SW480 (cell line): ENCODE results near the gene GTF2E1.

Experiments
- DNase-seq: peaks from one replicate; pipeline ENCODE4 v3.0.0-alpha.2; 2016; ENCODE audit warnings: low spot score

The GTF2E1 gene

DNA sequence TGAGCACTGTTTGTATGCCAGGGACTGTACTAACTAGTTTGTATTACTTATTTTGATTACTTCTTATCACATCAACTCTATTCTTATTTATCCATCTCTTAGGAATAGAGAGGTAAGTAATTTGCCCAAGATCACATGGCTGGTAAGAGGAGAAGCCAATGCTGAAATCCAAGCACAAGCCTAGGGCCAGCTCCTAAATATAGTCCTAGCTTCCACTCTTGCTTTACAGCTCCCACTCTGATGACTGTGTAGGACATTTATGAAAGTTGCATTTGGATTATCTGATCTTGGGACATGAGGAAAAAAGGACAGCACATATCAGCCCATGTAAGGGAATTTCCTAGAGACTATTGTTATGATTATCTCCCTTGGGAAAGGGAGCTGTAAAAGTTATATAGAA lies 58.1 kb downstream of the GTF2E1 start:
- DNase-seq = no peak

- DNase-seq = no peak
These were observed 58.9 kb downstream of the GTF2E1 start for GRCh38 chr3:120801484-120801883.

- DNase-seq = no peak
These were observed 60.4 kb downstream of the GTF2E1 start for GRCh38 chr3:120802916-120803315.

GRCh38 chr3:120816728-120817127 lies 74.2 kb downstream of the GTF2E1 start:
- DNase-seq = no peak

GRCh38 chr3:120820748-120821147 lies 78.2 kb downstream of the GTF2E1 start:
- no peak for DNase-seq

DNA sequence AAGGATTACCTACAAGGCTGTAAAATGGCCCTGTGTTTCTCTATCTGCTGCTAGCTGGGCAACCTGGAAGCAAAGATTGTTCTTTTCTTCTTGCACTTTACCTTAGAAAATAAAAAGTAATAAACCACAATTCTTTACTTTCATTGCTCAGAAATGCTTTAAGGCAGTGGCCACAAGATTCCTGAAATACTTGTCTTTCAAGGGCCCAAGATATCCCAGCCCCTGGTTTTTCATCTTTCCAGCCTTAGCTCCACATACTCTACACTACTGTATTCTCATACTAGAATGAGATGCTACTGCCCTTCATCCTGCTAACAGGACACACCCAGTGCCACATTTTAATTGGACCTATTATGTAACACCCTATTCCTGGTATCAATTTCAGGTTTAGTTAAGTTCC lies 78.9 kb downstream of the GTF2E1 start:
- no peak for DNase-seq

DNA sequence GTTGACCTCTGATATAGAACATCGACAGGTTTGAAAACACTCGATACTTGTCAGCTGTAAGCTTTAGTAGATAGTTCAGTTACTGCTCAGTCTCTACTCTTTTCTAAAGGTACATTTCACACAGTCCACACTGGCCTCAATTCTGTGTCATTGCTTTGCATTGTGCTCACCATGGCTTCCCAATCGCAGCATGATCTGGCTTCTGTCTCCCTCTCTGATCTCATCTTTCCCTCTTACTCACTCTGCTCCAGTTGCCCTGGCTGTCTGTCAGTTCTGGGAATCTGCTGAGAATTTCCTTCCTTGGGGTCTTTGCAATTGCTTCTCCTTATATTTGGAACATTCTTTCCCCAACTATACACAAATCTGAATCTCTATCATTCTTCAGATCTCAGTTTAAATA lies 80.6 kb downstream of the GTF2E1 start:
- no peak for DNase-seq

DNA sequence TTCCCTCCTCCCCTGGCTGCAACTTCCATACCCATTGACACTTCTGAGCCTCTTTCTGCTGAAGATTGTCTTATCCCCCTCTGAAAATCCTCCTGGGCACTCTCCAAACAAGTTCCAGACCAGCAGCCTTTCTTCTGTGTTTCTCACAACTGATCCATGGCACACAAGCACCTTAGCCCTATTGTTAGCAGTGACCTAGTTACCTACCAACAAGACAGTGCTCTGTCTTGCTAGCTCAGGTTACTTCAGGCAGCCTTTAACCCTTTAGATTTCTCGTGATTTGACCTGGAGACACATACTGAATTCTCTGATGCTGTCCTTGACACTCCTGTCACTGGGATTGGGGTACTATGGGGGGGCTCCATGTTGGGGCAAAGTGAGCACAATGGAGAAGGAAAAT lies 82.1 kb downstream of the GTF2E1 start:
- DNase-seq = no peak

DNA sequence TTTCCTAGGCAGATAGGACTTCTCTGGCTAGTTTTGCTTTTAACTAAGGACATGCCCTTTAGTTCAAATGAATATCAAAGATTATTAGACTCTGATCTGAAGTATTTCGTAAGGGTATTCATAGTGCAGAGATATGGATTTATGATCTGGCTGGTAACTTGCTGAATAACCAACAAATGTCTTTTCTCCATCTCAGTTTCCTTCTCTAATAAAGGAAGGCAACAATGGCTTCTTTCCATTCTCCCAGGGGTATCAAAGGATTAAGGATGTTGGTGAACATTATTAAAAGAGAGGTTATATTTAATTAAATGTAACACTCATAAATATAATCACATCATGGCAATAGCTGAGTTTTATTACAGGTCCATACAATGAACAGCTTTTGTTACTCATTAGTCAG lies 86.3 kb downstream of the GTF2E1 start:
- DNase-seq = no peak

DNA sequence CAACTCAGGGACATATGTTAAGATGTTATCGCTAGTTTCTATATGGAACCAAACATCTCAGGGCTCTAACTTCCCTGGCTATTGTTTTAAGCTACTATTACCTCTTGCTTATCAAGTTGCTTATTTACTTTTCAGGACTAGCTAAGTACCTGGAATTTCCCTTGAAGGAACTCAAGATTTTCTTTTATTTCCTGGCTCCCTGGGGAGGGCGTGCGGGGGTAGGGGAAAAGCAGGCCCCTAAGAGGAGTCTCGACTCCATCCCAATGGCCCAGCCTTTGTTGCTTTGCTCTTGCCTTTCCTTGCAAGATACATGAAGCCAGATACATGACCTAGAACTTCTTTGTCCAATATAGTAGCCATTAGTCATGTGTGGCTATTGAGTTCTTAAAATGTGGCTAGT lies 88.5 kb downstream of the GTF2E1 start:
- DNase-seq = no peak
